GM12872 (cell line): ENCODE measurements around the gene GH2.

ENCODE experiments used
- CTCF ChIP-seq: IDR thresholded peaks from 3 replicates; pipeline ENCODE4 v1.5.1; 2011; ENCODE audit warnings: low read depth, mild to moderate bottlenecking, low read length, moderate library complexity; ENCODE audit not compliant: insufficient read depth

GH2 gene

GRCh38 chr17:63881935-63882601 lies at the start of gene GH2:
Gene GH2, minus strand, starts transcription at chr17:63881944. Its CDS starts 143 bp downstream, at chr17:63881801.
- TF ChIP-seq CTCF = peak; percentile 86

- no peak for TF ChIP-seq CTCF
These were observed 49.3 kb upstream of the GH2 start for GRCh38 chr17:63930951-63931575.

GRCh38 chr17:63929860-63930766 lies 48.4 kb upstream of the GH2 start:
- no peak for TF ChIP-seq CTCF

GRCh38 chr17:63928966-63929695 lies 47.4 kb upstream of the GH2 start:
- no peak for TF ChIP-seq CTCF

GRCh38 chr17:63928172-63928666 lies 46.5 kb upstream of the GH2 start:
- no peak for TF ChIP-seq CTCF

GRCh38 chr17:63927464-63928171 lies 45.9 kb upstream of the GH2 start:
- TF ChIP-seq CTCF = no peak
